Measurements from ENCODE around the gene TMBIM4.
A peak's percentile ranks its signal among the peaks of the same experiment; 100 is the strongest.
"Not testable (repeated sequence)": the region's sequence is repeated elsewhere in the genome, so short reads cannot be mapped to it uniquely, and the experiment has no call there.

Gene TMBIM4

GRCh38 chr12:66169221-66170170, at the start of gene TMBIM4:
Gene TMBIM4 (minus strand): TSS chr12:66169996. CDS start chr12:66169951, 45 bp downstream.
- DNase-seq (ENCODE audit: low read depth), result peak; percentile 75

GRCh38 chr12:66217342-66217917, 47.6 kb upstream of the TMBIM4 start:
- no peak for DNase-seq (ENCODE audit: low read depth)

GRCh38 chr12:66213011-66213410, 43.2 kb upstream of the TMBIM4 start:
- not testable (repeated sequence) for DNase-seq (ENCODE audit: low read depth)

GRCh38 chr12:66211573-66211972, 41.8 kb upstream of the TMBIM4 start:
- DNase-seq (ENCODE audit: low read depth), result not testable (repeated sequence)

- DNase-seq (ENCODE audit: low read depth), result no peak
Measured at GRCh38 chr12:66210840-66211239, 41.0 kb upstream of the TMBIM4 start.

GRCh38 chr12:66206141-66206540, 36.3 kb upstream of the TMBIM4 start:
- DNase-seq (ENCODE audit: low read depth), result no peak

- DNase-seq (ENCODE audit: low read depth), result no peak
Measured at GRCh38 chr12:66203820-66204219, 34.0 kb upstream of the TMBIM4 start.

GRCh38 chr12:66199831-66200509, 30.2 kb upstream of the TMBIM4 start:
- no peak for DNase-seq (ENCODE audit: low read depth)

- no peak for DNase-seq (ENCODE audit: low read depth)
Measured at GRCh38 chr12:66199141-66199540, 29.3 kb upstream of the TMBIM4 start.

GRCh38 chr12:66197495-66197921, 27.7 kb upstream of the TMBIM4 start:
- DNase-seq (ENCODE audit: low read depth), result no peak

- no peak for DNase-seq (ENCODE audit: low read depth)
Measured at GRCh38 chr12:66196806-66197205, 27.0 kb upstream of the TMBIM4 start.

GRCh38 chr12:66195242-66195641, 25.4 kb upstream of the TMBIM4 start:
- no peak for DNase-seq (ENCODE audit: low read depth)

GRCh38 chr12:66194122-66194521, 24.3 kb upstream of the TMBIM4 start:
- no peak for DNase-seq (ENCODE audit: low read depth)

GRCh38 chr12:66191547-66192126, 21.8 kb upstream of the TMBIM4 start:
- DNase-seq (ENCODE audit: low read depth), result no peak

GRCh38 chr12:66190519-66191370, 20.9 kb upstream of the TMBIM4 start:
- no peak for DNase-seq (ENCODE audit: low read depth)

- DNase-seq (ENCODE audit: low read depth), result no peak
Measured at GRCh38 chr12:66189889-66190288, 20.1 kb upstream of the TMBIM4 start.

GRCh38 chr12:66189486-66189843, 19.7 kb upstream of the TMBIM4 start:
- DNase-seq (ENCODE audit: low read depth), result no peak

- DNase-seq (ENCODE audit: low read depth), result peak; percentile 7
Measured at GRCh38 chr12:66188584-66189485, 19.0 kb upstream of the TMBIM4 start, which contains the start of gene IRAK3. Gene IRAK3 (plus strand): TSS chr12:66189214. CDS start chr12:66189300, 86 bp downstream.

- no peak for DNase-seq (ENCODE audit: low read depth)
Measured at GRCh38 chr12:66187821-66188220, 18.0 kb upstream of the TMBIM4 start.

GRCh38 chr12:66187036-66187435, 17.2 kb upstream of the TMBIM4 start:
- DNase-seq (ENCODE audit: low read depth), result no peak

Measured in stimulated activated CD8-positive, alpha-beta memory T cell treated with anti-CD3 and anti-CD28 coated beads, Interleukin-4, amount 100 ng/mL, for 24 hours (primary cell).